ENCODE data around the gene SELENOH. TPM values are rescaled to one million over a fixed set of nuclear protein-coding genes. Genes with fewer than 3 reads are reported as not detected.
"Not testable (repeated sequence)": the region's sequence is repeated elsewhere in the genome, so short reads cannot be mapped to it uniquely, and the experiment has no call there.

The SELENOH gene
- total and polyA plus RNA-seq, 12 donors, result 33.8 to 327 (median 198) TPM

DNA sequence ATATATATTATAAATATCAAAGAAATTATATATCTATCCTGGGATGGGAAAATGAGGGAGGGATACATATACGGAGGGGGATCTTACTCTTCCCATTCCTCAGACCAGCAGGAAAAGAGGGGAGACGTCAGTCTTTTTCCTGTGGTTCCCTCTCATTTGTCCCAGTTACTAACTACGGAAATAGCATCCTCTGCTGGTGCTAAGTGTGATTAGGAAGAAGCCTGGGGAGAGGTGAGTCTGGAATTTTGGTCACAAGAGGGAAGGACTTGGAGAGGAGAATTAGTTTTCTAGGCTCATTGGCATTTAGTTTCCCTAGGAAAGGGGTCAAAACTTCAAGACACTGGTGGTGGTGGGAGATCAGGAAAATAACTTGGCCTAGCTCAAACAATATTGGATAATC lies 40.9 kb upstream of the SELENOH start:
- Histone ChIP-seq H3K9me3 (replicated peaks in 1 of 3) (no peaks in the 10 kb centered on the region), H3K27ac (no peak overlapping the region), H3K4me1 (replicated peaks in 1 of 2) (peaks cover 7 to 9% of the 10 kb centered on the region in 2 donors), H3K36me3 (replicated peaks in 1 of 2) (peaks cover 0 to 83% of the 10 kb centered on the region in 2 donors), H3K27me3 (no peaks in the 10 kb centered on the region), H3K4me3 (no peak overlapping the region)
- TF ChIP-seq, protein P1, sequence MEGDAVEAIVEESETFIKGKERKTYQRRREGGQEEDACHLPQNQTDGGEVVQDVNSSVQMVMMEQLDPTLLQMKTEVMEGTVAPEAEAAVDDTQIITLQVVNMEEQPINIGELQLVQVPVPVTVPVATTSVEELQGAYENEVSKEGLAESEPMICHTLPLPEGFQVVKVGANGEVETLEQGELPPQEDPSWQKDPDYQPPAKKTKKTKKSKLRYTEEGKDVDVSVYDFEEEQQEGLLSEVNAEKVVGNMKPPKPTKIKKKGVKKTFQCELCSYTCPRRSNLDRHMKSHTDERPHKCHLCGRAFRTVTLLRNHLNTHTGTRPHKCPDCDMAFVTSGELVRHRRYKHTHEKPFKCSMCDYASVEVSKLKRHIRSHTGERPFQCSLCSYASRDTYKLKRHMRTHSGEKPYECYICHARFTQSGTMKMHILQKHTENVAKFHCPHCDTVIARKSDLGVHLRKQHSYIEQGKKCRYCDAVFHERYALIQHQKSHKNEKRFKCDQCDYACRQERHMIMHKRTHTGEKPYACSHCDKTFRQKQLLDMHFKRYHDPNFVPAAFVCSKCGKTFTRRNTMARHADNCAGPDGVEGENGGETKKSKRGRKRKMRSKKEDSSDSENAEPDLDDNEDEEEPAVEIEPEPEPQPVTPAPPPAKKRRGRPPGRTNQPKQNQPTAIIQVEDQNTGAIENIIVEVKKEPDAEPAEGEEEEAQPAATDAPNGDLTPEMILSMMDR (IDR thresholded peaks at IDR 0.05), result no peak
- TF ChIP-seq POLR2A (IDR thresholded peaks at IDR 0.05), result no peak
- intact Hi-C loops (cut with DNase I), result no loop called here
- 62 to 73% (median 68%) methylated on average over 3 of the region's 3 CpGs for WGBS, 4 donors
- DNase-seq, result no peak

DNA sequence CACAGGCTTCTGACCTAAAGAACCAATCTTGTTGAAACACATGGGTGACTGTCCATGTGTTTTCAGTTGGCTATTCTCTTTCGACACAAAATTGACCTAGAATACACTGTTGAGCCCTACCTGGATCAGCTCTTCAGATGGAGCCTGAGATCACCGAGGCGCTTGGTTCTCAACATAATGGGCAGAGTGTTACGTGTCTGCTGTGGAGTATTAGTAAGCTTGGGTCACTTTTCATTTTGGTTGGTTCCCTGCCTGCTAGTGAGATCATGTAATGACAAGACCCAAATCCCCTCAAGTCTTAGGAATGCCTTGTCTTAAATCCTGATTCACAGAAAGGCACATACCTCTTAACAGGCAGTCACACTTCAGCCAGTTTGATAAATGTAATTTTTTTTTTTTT lies 38.0 kb upstream of the SELENOH start:
- Histone ChIP-seq H3K27ac (peak overlapping the region in 3 of 5 donors; percentile 35 to 69 (median 61)), H3K4me1 (replicated peaks in 1 of 2) (peaks cover 7 to 9% of the 10 kb centered on the region in 2 donors), H3K4me3 (no peak overlapping the region), H3K36me3 (replicated peaks in 1 of 2) (peaks cover 0 to 56% of the 10 kb centered on the region in 2 donors), H3K9me3 (replicated peaks in 1 of 3) (no peaks in the 10 kb centered on the region), H3K27me3 (no peaks in the 10 kb centered on the region)
- DNase-seq, result no peak
- TF ChIP-seq POLR2A (IDR thresholded peaks at IDR 0.05), result no peak
- TF ChIP-seq, protein P1 (IDR thresholded peaks at IDR 0.05), result no peak
- 75 to 88% (median 79%) methylated on average over 4 of the region's 4 CpGs for WGBS, 4 donors
- intact Hi-C loops (cut with DNase I), result no loop called here

DNA sequence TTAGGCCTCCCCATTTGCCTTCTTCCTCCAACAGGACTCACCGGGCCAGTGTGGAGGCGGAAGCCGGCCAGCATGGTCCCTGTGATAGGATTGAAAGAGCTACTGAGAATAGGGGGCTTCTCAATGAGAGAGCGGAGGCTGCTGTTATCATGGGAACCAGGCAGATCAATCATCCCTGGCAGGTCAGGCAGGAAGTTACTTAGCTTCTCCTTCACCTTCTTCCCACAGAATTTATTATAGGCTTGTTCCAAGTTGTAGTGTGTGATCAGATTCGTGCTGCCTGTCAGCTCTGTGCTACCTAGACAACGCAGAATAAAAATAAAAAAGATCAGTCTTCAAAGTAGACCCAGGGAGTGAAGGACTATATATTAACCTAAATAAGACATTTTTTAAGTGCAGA lies 36.4 kb upstream of the SELENOH start:
- Histone ChIP-seq H3K4me1 (replicated peaks in 1 of 2) (peaks cover 7 to 9% of the 10 kb centered on the region in 2 donors), H3K27ac (no peak overlapping the region), H3K36me3 (replicated peaks in 1 of 2) (peaks cover 0 to 40% of the 10 kb centered on the region in 2 donors), H3K4me3 (no peak overlapping the region), H3K27me3 (no peaks in the 10 kb centered on the region), H3K9me3 (replicated peaks in 1 of 3) (no peaks in the 10 kb centered on the region)
- DNase-seq, result no peak
- TF ChIP-seq POLR2A (IDR thresholded peaks at IDR 0.05), result no peak
- TF ChIP-seq, protein P1 (IDR thresholded peaks at IDR 0.05), result no peak
- intact Hi-C loops (cut with DNase I), result no loop called here
- 79 to 88% (median 82%) methylated on average over 6 of the region's 6 CpGs for WGBS, 4 donors

DNA sequence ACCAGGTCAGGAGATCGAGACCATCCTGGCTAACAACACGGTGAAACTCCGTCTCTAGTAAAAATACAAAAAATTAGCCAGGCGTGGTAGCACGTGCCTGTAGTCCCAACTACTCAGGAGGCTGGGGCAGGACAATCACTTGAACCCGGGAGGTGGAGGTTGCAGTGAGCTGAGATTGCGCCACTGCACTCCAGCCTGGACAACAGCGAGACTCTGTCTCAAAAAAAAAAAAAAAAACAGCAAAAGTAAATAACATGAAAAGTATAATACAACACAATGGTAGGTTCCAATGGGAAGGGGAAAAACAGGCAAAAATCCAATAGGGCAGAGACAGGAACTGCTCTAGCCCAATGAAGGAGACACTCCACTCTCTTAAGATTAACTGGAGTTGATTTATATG lies 35.9 kb upstream of the SELENOH start:
- DNase-seq; intact Hi-C loops (cut with DNase I); H3K4me3 ChIP-seq; H3K27ac ChIP-seq; H3K27me3 ChIP-seq; H3K9me3 ChIP-seq (replicated peaks in 1 of 3): not testable (repeated sequence)
- H3K36me3 ChIP-seq (replicated peaks in 1 of 2), result peaks cover 0 to 36% of the 10 kb centered on the region in 2 donors
- WGBS, 4 donors, result 86 to 94% (median 90%) methylated on average over 8 of the region's 8 CpGs
- peaks cover 7 to 14% of the 10 kb centered on the region in 2 donors for H3K4me1 ChIP-seq (replicated peaks in 1 of 2)

DNA sequence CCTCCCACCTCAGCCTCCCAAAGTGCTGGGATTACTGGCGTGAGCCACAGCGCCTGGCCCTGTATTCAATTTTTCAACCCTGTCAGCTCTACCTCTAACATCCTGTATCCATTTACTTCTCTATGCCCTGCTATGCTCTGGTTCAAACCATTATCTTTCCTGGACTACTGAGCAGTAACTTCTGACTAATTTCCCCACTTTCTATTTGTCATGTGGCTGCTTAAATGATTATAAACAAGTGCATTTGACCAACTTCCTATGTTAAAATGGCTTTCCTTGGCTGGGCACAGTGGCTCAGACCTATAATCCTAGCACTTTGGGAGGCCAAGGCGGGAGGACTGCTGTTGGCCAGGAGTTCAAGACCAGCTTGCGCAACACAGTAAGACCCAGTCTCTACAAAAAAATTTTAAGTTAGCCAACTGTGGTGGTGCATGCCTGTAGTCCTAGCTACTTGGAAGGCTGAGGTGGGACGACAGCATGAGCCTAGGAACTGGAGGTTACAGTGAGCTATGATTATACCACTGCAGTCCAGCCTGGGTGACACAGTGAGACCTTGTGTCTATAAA lies 31.4 kb upstream of the SELENOH start:
- DNase-seq, result no peak
- Histone ChIP-seq H3K4me3 (no peak overlapping the region), H3K27me3 (no peaks in the 10 kb centered on the region), H3K9me3 (replicated peaks in 1 of 3) (no peaks in the 10 kb centered on the region), H3K36me3 (replicated peaks in 1 of 2) (peaks cover 0 to 2% of the 10 kb centered on the region in 2 donors), H3K27ac (no peak overlapping the region), H3K4me1 (replicated peaks in 1 of 2) (peaks cover 11 to 35% of the 10 kb centered on the region in 2 donors)
- TF ChIP-seq POLR2A (IDR thresholded peaks at IDR 0.05), result no peak
- TF ChIP-seq, protein P1 (IDR thresholded peaks at IDR 0.05), result no peak
- intact Hi-C loops (cut with DNase I), result no loop called here
- WGBS, 4 donors, result 91 to 95% (median 94%) methylated on average over 5 of the region's 5 CpGs
